ENCODE results near the gene TEX38.
"Not testable (repeated sequence)": the region's sequence is repeated elsewhere in the genome, so short reads cannot be mapped to it uniquely, and the experiment has no call there.

Gene TEX38

GRCh38 chr1:46687921-46688509 is 16.4 kb downstream of the TEX38 start:
- no peak for DNase-seq (ENCODE audit: low read depth)

- DNase-seq (ENCODE audit: low read depth), result no peak
These were observed 17.7 kb downstream of the TEX38 start for GRCh38 chr1:46689356-46689755.

GRCh38 chr1:46689897-46690296 is 18.2 kb downstream of the TEX38 start:
- DNase-seq (ENCODE audit: low read depth), result no peak

GRCh38 chr1:46690931-46691421 is 19.3 kb downstream of the TEX38 start:
- DNase-seq (ENCODE audit: low read depth), result no peak

- no peak for DNase-seq (ENCODE audit: low read depth)
These were observed 20.5 kb downstream of the TEX38 start for GRCh38 chr1:46691997-46692790.

GRCh38 chr1:46692811-46693770 is 21.4 kb downstream of the TEX38 start:
- no peak for DNase-seq (ENCODE audit: low read depth)

- DNase-seq (ENCODE audit: low read depth), result not testable (repeated sequence)
These were observed 23.0 kb downstream of the TEX38 start for GRCh38 chr1:46694676-46695075.

- DNase-seq (ENCODE audit: low read depth), result no peak
These were observed 25.4 kb downstream of the TEX38 start for GRCh38 chr1:46697053-46697452.

GRCh38 chr1:46699666-46700065 is 28.0 kb downstream of the TEX38 start:
- DNase-seq (ENCODE audit: low read depth), result no peak

- no peak for DNase-seq (ENCODE audit: low read depth)
These were observed 32.4 kb downstream of the TEX38 start for GRCh38 chr1:46703927-46704641.

GRCh38 chr1:46705408-46705807 is 33.8 kb downstream of the TEX38 start:
- no peak for DNase-seq (ENCODE audit: low read depth)

- DNase-seq (ENCODE audit: low read depth), result no peak
These were observed 36.5 kb downstream of the TEX38 start for GRCh38 chr1:46708121-46708520.

- no peak for DNase-seq (ENCODE audit: low read depth)
These were observed 43.3 kb downstream of the TEX38 start for GRCh38 chr1:46714976-46715375.

- no peak for DNase-seq (ENCODE audit: low read depth)
These were observed 46.0 kb downstream of the TEX38 start for GRCh38 chr1:46717654-46718053.

GRCh38 chr1:46718340-46718726 is 46.7 kb downstream of the TEX38 start:
- no peak for DNase-seq (ENCODE audit: low read depth)

- DNase-seq (ENCODE audit: low read depth), result peak; percentile 99
These were observed 47.3 kb downstream of the TEX38 start, which contains the start of gene EFCAB14 for GRCh38 chr1:46718727-46719622. EFCAB14 (minus strand) TSS chr1:46719114; CDS start chr1:46718087, 1,027 bp downstream.

GRCh38 chr1:46719689-46720088 is 48.0 kb downstream of the TEX38 start:
- DNase-seq (ENCODE audit: low read depth), result no peak

GRCh38 chr1:46720319-46720718 is 48.7 kb downstream of the TEX38 start:
- not testable (repeated sequence) for DNase-seq (ENCODE audit: low read depth)

- DNase-seq (ENCODE audit: low read depth), result no peak
These were observed 49.5 kb downstream of the TEX38 start for GRCh38 chr1:46721204-46721603.

GRCh38 chr1:46721686-46722205 is 50.1 kb downstream of the TEX38 start:
- DNase-seq (ENCODE audit: low read depth), result no peak
